ENCODE results near the gene NPR3. TPM values are rescaled to one million over a fixed set of nuclear protein-coding genes. Genes with fewer than 3 reads are reported as not detected.

The NPR3 gene
- total and polyA plus RNA-seq, 4 donors: 0.70 to 15.4 (median 2.2) TPM

- TF ChIP-seq HNF4G (IDR thresholded peaks at IDR 0.05) (no peak), RAD21 (IDR thresholded peaks at IDR 0.05) (no peak), NR2F2 (IDR thresholded peaks at IDR 0.05) (no peak), FOXA1 (IDR thresholded peaks at IDR 0.05) (no peak), ATF3 (IDR thresholded peaks at IDR 0.05) (no peak), TAF1 (conservative IDR thresholded peaks at IDR 0.05) (no peak), FOXA2 (IDR thresholded peaks at IDR 0.05) (no peak), SP1 (IDR thresholded peaks at IDR 0.05) (no peak)
- H3K9me3 ChIP-seq (ENCODE audit: control insufficient read depth in 4 of 4, low read length in 3 of 4): no peaks in the 10 kb centered on the region
- no peaks in the 10 kb centered on the region for H3K4me1 ChIP-seq (ENCODE audit: control insufficient read depth in 4 of 4, insufficient read depth in 4 of 4, low read length in 3 of 4)
- no peaks in the 10 kb centered on the region for H3K36me3 ChIP-seq (ENCODE audit: control insufficient read depth in 4 of 4, insufficient read depth in 3 of 4, low read depth in 1 of 4, low read length in 3 of 4)
- 76% methylated on average over 1 of the region's 1 CpG for WGBS
- H3K4me3 ChIP-seq (ENCODE audit: low read depth in 1 of 3, low read length in 3 of 3): no peak overlapping the region
- no peaks in the 10 kb centered on the region for H3K27me3 ChIP-seq (ENCODE audit: control insufficient read depth in 4 of 4, insufficient read depth in 4 of 4, low read length in 3 of 4)
- H3K9ac ChIP-seq (ENCODE audit: low read depth in 1 of 2, low read length in 2 of 2): no peak overlapping the region
- no peak for DNase-seq (ENCODE audit: low spot score)
- H3K27ac ChIP-seq (ENCODE audit: low read depth in 1 of 2, low read length in 2 of 2): no peak overlapping the region
These were observed 97.7 kb downstream of the NPR3 start for GRCh38 chr5:32808783-32809182.

- no peaks in the 10 kb centered on the region for H3K9me3 ChIP-seq (ENCODE audit: control insufficient read depth in 4 of 4, low read length in 3 of 4)
- no peaks in the 10 kb centered on the region for H3K4me1 ChIP-seq (ENCODE audit: control insufficient read depth in 4 of 4, insufficient read depth in 4 of 4, low read length in 3 of 4)
- no peaks in the 10 kb centered on the region for H3K27me3 ChIP-seq (ENCODE audit: control insufficient read depth in 4 of 4, insufficient read depth in 4 of 4, low read length in 3 of 4)
- no peak overlapping the region for H3K27ac ChIP-seq (ENCODE audit: low read depth in 1 of 2, low read length in 2 of 2)
- H3K9ac ChIP-seq (ENCODE audit: low read depth in 1 of 2, low read length in 2 of 2): no peak overlapping the region
- H3K4me3 ChIP-seq (ENCODE audit: low read depth in 1 of 3, low read length in 3 of 3): no peak overlapping the region
- DNase-seq (ENCODE audit: low spot score): no peak
- 58% methylated on average over 2 of the region's 2 CpGs for WGBS
- no peak for TF ChIP-seq FOXA2 (IDR thresholded peaks at IDR 0.05)
- TF ChIP-seq CTCF (IDR thresholded peaks at IDR 0.05; ENCODE audit: low read depth, low read length, missing input control): no peak
- H3K36me3 ChIP-seq (ENCODE audit: control insufficient read depth in 4 of 4, insufficient read depth in 3 of 4, low read depth in 1 of 4, low read length in 3 of 4): no peaks in the 10 kb centered on the region
These were observed 99.7 kb downstream of the NPR3 start for GRCh38 chr5:32810804-32811203.

GRCh38 chr5:32812399-32812798 is 101.3 kb downstream of the NPR3 start:
- DNase-seq (ENCODE audit: low spot score): no peak
- no peak overlapping the region for H3K27ac ChIP-seq (ENCODE audit: low read depth in 1 of 2, low read length in 2 of 2)
- no peaks in the 10 kb centered on the region for H3K9me3 ChIP-seq (ENCODE audit: control insufficient read depth in 4 of 4, low read length in 3 of 4)
- H3K4me1 ChIP-seq (ENCODE audit: control insufficient read depth in 4 of 4, insufficient read depth in 4 of 4, low read length in 3 of 4): no peaks in the 10 kb centered on the region
- no peaks in the 10 kb centered on the region for H3K36me3 ChIP-seq (ENCODE audit: control insufficient read depth in 4 of 4, insufficient read depth in 3 of 4, low read depth in 1 of 4, low read length in 3 of 4)
- H3K4me3 ChIP-seq (ENCODE audit: low read depth in 1 of 3, low read length in 3 of 3): no peak overlapping the region
- no peaks in the 10 kb centered on the region for H3K27me3 ChIP-seq (ENCODE audit: control insufficient read depth in 4 of 4, insufficient read depth in 4 of 4, low read length in 3 of 4)
- TF ChIP-seq JUND (IDR thresholded peaks at IDR 0.05): no peak
- no peak for TF ChIP-seq ZBTB33 (IDR thresholded peaks at IDR 0.05)
- no peak for TF ChIP-seq YY1 (IDR thresholded peaks at IDR 0.05)
- TF ChIP-seq FOXA1 (IDR thresholded peaks at IDR 0.05): no peak
- TF ChIP-seq EGR1 (IDR thresholded peaks at IDR 0.05; ENCODE audit: low read depth in 2 of 2): no peak
- no peak for TF ChIP-seq HNF4G (IDR thresholded peaks at IDR 0.05)
- no peak for TF ChIP-seq TAF1 (conservative IDR thresholded peaks at IDR 0.05)
- no peak for TF ChIP-seq CTCF (IDR thresholded peaks at IDR 0.05; ENCODE audit: low read depth, low read length, missing input control)
- TF ChIP-seq NR2F2 (IDR thresholded peaks at IDR 0.05): no peak
- TF ChIP-seq ATF3 (IDR thresholded peaks at IDR 0.05): no peak
- no peak for TF ChIP-seq MAX (IDR thresholded peaks at IDR 0.05)
- no peak for TF ChIP-seq HNF4A (conservative IDR thresholded peaks at IDR 0.05)
- no peak for TF ChIP-seq GABPA (IDR thresholded peaks at IDR 0.05 in 1 of 2, conservative IDR thresholded peaks at IDR 0.05 in 1 of 2)
- TF ChIP-seq REST (IDR thresholded peaks at IDR 0.05): no peak
- no peak for TF ChIP-seq RAD21 (IDR thresholded peaks at IDR 0.05)
- H3K9ac ChIP-seq (ENCODE audit: low read depth in 1 of 2, low read length in 2 of 2): no peak overlapping the region
- 91% methylated on average over 5 of the region's 5 CpGs for WGBS

Data from liver (tissue), 9 donors.